Pancreas (tissue), 10 donors: ENCODE data around the gene CNEP1R1. TPM values are rescaled to one million over a fixed set of nuclear protein-coding genes. Genes with fewer than 3 reads are reported as not detected.

ENCODE experiments used
- ATAC-seq, 4 donors: fragments of 200-7000 bp; cut with Tn5 transposase; one replicate each; pipeline versions ENCODE4 v1.8.0 to v1.9.1; 2020; ENCODE audit warnings: mild to moderate bottlenecking in 4 of 4, moderate library complexity in 4 of 4
- DNase-seq, 6 donors: peaks; one replicate each; pipeline ENCODE4 v3.0.0-alpha.2; 2020
- FAIRE-seq: peaks from 2 replicates; lab custom pipeline; 2012; peaks lifted over from hg19 to GRCh38; lab: Jason Lieb, UNC
- H3K27ac ChIP-seq, 4 donors: fragments of 200-600 bp; sonication (generic); 1 replicate in 3 of 4; 2 replicates in 1 of 4; pipeline versions ENCODE4 v1.5.0 to v1.8.0; 2020
- H3K27me3 ChIP-seq, 4 donors: fragments of 200-600 bp; one replicate each; pipeline ENCODE4 v1.8.0; 2021
- H3K36me3 ChIP-seq, 3 donors: fragments of 200-600 bp; sonication (generic) in 1 of 3; one replicate each; pipeline versions ENCODE4 v1.5.0 to v1.8.0; 2020 to 2021
- H3K4me1 ChIP-seq, 3 donors: fragments of 200-600 bp; one replicate each; pipeline ENCODE4 v1.8.0; 2021
- H3K4me3 ChIP-seq, 4 donors: fragments of 200-600 bp; sonication (generic) in 2 of 4; one replicate each; pipeline versions ENCODE4 v1.5.0 to v1.8.0; 2020 to 2021
- H3K9me3 ChIP-seq, 4 donors: fragments of 200-600 bp; one replicate each; pipeline ENCODE4 v1.8.0; 2021
- WGBS, 2 donors: extraction: QIAGEN DNeasy Blood & Tissue Kit; methylation state at CpG; one replicate each; pipeline ENCODE4 v1.1.7; 2013; 5-methylcytosine and 5-hydroxymethylcytosine counted together
- intact Hi-C, 3 donors: fragments of 100-400 bp; cut with DNase I; formaldehyde crosslinking; loops; one replicate each; pipeline versions ENCODE4 v1.11.1 to v1.14.2; 2022
- polyA plus RNA-seq, 2 donors: library from polyadenylated mRNA; stranded (reverse); fragments of 200-250 nt; gene quantifications; one replicate each; pipeline ENCODE4 v1.2.3, GENCODE V29; 2013
- total RNA-seq, 6 donors: library from RNA; stranded (reverse); fragmentation: NEBNext Ultra II Directional in 4 of 6; extraction: Animal tissue kit (Norgen Biotek cat#: 25700) in 4 of 6; gene quantifications; one replicate each; pipeline versions ENCODE4 v1.2.1 to v1.2.4, GENCODE V29; 2021 to 2023
- TF ChIP-seq, protein P1 (sequence below), 4 donors: fragments of 200-600 bp; sonication (generic) in 3 of 4; IDR thresholded peaks; one replicate each; pipeline versions ENCODE4 v1.5.0 to v1.8.0; 2021; ENCODE audit warnings: antibody characterized with exemption in 4 of 4
- donor health status: healthy with polysubstance abuse.
- donor health status: DM: no; HTN: no; CAD: no; lungs with moderate emphysema.
- donor health status: DM: no; HTN: no; CAD: no.
- donor health status: control.
- donor health status: control.
- donor health status: Bipolar disorder and iron deficiency.
- donor health status: DM: yes; HTN: yes; CAD: no.
- donor health status: DM: no; HTN: no; CAD: no.
- donor health status: DM: no; HTN: no; CAD: no.
- donor health status: DM: yes; HTN: yes; CAD: no.

CNEP1R1 gene
- total and polyA plus RNA-seq, 8 donors = 3.9 to 10.2 (median 6.3) TPM

DNA sequence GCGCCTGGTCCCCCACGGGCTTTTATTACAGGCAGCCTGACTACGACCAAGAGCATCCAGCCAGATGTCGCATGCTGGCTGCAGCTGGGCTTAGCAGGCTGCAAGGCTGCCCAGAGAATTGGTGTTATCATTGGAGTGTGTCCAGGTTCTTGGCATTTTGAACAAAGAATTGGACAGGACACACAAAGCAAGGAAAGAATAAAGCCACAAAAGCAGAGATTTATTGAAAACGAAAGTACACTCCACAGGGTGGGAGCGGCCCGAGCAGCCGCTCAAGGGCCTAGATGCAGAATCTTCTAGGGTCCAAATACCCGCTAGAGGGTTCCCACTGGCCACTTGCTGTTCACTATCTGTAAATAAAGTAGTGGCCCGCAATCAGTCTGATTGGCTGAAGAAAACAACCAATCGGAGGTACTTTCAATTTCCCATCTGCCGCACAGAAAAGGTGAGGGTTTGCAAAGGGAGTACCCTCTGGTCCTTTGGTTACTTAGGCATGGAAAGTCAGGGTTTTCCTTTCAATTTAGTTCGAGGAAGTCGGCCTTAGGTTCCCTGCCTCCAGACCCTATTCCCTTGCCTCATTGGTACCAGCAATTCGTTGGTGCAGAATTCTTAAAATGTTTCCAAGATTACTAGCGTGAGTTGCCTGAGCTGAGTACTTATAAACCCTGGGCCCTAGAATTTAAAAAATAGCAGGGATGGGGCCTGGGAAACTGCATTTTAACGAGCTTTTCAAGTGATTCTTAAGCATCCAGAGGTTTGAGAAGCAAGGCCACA is 38.5 kb upstream of the CNEP1R1 start:
- intact Hi-C loops = no loop called here
- H3K9me3 ChIP-seq = no peaks in the 10 kb centered on the region

DNA sequence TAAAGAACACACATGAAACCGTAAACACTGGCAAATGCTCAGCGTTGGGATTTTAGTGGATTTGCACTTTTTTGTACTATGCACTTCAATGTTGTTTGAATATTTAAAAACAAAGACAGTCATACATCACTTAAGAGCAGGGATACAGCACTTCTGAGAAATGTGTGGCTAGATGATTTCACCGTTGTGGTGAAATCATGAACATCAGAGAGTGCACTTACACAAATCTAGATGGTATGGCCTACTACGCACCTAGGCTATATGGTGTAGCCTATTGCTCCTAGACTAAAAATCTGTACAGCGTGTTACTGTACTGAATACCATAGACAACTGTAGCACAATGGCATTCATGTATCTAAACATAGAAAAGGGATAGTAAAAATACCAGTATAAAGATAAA is 37.6 kb upstream of the CNEP1R1 start:
- Histone ChIP-seq H3K27me3 (no peaks in the 10 kb centered on the region), H3K36me3 (no peaks in the 10 kb centered on the region), H3K4me1 (no peaks in the 10 kb centered on the region), H3K27ac (no peak overlapping the region), H3K9me3 (no peaks in the 10 kb centered on the region), H3K4me3 (no peak overlapping the region)
- TF ChIP-seq, protein P1, sequence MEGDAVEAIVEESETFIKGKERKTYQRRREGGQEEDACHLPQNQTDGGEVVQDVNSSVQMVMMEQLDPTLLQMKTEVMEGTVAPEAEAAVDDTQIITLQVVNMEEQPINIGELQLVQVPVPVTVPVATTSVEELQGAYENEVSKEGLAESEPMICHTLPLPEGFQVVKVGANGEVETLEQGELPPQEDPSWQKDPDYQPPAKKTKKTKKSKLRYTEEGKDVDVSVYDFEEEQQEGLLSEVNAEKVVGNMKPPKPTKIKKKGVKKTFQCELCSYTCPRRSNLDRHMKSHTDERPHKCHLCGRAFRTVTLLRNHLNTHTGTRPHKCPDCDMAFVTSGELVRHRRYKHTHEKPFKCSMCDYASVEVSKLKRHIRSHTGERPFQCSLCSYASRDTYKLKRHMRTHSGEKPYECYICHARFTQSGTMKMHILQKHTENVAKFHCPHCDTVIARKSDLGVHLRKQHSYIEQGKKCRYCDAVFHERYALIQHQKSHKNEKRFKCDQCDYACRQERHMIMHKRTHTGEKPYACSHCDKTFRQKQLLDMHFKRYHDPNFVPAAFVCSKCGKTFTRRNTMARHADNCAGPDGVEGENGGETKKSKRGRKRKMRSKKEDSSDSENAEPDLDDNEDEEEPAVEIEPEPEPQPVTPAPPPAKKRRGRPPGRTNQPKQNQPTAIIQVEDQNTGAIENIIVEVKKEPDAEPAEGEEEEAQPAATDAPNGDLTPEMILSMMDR (IDR thresholded peaks at IDR 0.05) = no peak
- WGBS, 2 donors = 77 to 82% methylated on average over 5 of the region's 5 CpGs
- intact Hi-C loops = no loop called here
- DNase-seq = no peak
- no peak for ATAC-seq
- FAIRE-seq = no peak

More for the DNA sequence above, 38.5 kb upstream of the CNEP1R1 start:
- no peak overlapping the region for H3K27ac ChIP-seq
- TF ChIP-seq, protein P1 (IDR thresholded peaks at IDR 0.05) = no peak
- ATAC-seq (no peak), DNase-seq (no peak), FAIRE-seq (no peak)
- no peaks in the 10 kb centered on the region for H3K36me3 ChIP-seq
- H3K4me3 ChIP-seq = no peak overlapping the region
- H3K27me3 ChIP-seq = no peaks in the 10 kb centered on the region
- H3K4me1 ChIP-seq = no peaks in the 10 kb centered on the region
- WGBS, 2 donors = 75 to 84% methylated on average over 17 of the region's 17 CpGs

DNA sequence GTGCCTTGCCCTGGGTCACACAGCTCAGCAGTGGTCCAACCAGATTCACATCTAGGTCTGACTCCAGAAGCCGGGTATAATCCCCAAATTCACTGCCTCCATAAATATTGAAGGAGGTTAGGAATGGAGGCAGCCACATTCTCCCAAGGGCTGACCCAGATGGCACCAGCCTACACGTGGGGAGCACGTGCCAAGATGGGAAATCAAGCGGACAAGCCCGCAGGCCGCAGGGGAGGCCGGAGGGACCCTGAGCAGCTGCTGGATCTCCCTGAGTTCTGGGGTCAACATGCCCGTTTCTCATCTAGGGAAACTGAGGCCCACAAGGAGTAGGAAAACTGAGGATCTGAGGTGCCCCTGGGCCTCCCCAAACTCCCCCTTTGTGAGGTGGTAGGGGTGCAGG is 32.2 kb upstream of the CNEP1R1 start:
- DNase-seq (no peak), FAIRE-seq (no peak), ATAC-seq (no peak)
- intact Hi-C loops = no loop called here
- H3K27ac ChIP-seq = no peak overlapping the region
- H3K9me3 ChIP-seq = no peaks in the 10 kb centered on the region
- WGBS, 2 donors = 77 to 84% methylated on average over 8 of the region's 8 CpGs
- H3K4me3 ChIP-seq = no peak overlapping the region
- no peaks in the 10 kb centered on the region for H3K4me1 ChIP-seq
- TF ChIP-seq, protein P1 (IDR thresholded peaks at IDR 0.05) = no peak
- H3K27me3 ChIP-seq = no peaks in the 10 kb centered on the region
- no peaks in the 10 kb centered on the region for H3K36me3 ChIP-seq

DNA sequence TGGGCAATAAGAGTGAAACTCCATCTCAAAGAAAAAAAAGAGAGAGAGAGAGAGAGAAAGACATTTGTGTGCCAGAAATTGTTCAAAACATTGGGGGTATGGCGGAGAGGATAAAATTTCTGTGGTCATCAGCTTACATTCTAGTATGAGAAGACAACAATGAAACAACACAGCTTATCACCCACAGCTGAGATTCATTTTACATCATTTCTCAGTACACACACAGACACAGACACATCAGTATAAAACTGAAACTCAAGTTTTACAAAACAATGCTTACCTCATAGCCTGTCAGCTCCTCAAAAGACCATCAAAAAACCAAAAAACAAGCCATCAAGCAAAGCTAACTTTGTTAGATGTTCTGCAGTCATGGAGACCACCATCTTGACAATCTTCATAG is 31.4 kb upstream of the CNEP1R1 start:
- H3K27ac ChIP-seq = no peak overlapping the region
- TF ChIP-seq, protein P1 (IDR thresholded peaks at IDR 0.05) = no peak
- intact Hi-C loops = no loop called here
- no peak for FAIRE-seq
- no peak overlapping the region for H3K4me3 ChIP-seq
- no peaks in the 10 kb centered on the region for H3K4me1 ChIP-seq
- DNase-seq = no peak
- ATAC-seq = no peak
- no peaks in the 10 kb centered on the region for H3K27me3 ChIP-seq
- WGBS, 2 donors = 93 to 95% methylated on average over 1 of the region's 1 CpG
- no peaks in the 10 kb centered on the region for H3K36me3 ChIP-seq
- H3K9me3 ChIP-seq = no peaks in the 10 kb centered on the region

DNA sequence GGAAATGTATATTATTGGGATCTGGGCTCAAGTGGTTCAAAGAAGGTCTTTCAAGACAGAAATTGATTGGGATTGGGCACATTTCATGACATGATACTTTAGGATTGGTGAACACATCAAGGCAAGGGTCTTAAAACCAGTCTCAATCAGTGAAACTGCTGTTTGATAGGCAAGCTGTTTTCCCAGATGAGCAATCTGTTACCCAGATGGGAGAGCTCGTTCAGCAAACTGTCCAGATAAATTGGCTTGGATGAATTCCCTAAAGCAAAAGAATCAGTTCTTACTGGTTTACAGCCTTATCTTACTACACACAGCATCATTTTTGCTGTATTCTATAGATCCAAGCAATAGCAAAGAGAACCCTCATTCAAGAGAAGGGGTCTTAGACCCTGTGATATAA is 31.0 kb upstream of the CNEP1R1 start:
- no peak for DNase-seq
- intact Hi-C loops = no loop called here
- no peak for ATAC-seq
- 25 to 27% methylated on average over 1 of the region's 1 CpG for WGBS, 2 donors
- no peak overlapping the region for H3K27ac ChIP-seq
- TF ChIP-seq, protein P1 (IDR thresholded peaks at IDR 0.05) = no peak
- no peaks in the 10 kb centered on the region for H3K27me3 ChIP-seq
- no peaks in the 10 kb centered on the region for H3K4me1 ChIP-seq
- H3K36me3 ChIP-seq = no peaks in the 10 kb centered on the region
- H3K4me3 ChIP-seq = no peak overlapping the region
- FAIRE-seq = no peak
- no peaks in the 10 kb centered on the region for H3K9me3 ChIP-seq
